Activated naive CD8-positive, alpha-beta T cell treated with anti-CD3 and anti-CD28 coated beads, Interleukin-2, amount 50 U/mL, for 24 hours (primary cell): ENCODE data around the gene PML.

Experiments used
- ATAC-seq: fragments of 150-1000 bp; cut with Tn5 transposase; one replicate; pipeline ENCODE4 v1.10.0; 2021
- DNase-seq: peaks from one replicate; pipeline ENCODE4 v3.0.0; 2021
- H3K27ac Mint-ChIP-seq: one replicate; pipeline ENCODE4 v1.8.0; 2021; ENCODE audit warnings: mild to moderate bottlenecking, mixed read lengths
- H3K27me3 Mint-ChIP-seq: one replicate; pipeline ENCODE4 v1.8.0; 2021; ENCODE audit warnings: mixed read lengths
- H3K36me3 Mint-ChIP-seq: one replicate; pipeline ENCODE4 v1.8.0; 2021; ENCODE audit warnings: low read depth, mixed read lengths
- H3K4me1 Mint-ChIP-seq: one replicate; pipeline ENCODE4 v1.8.0; 2021; ENCODE audit warnings: mixed read lengths
- H3K4me3 Mint-ChIP-seq: one replicate; pipeline ENCODE4 v1.8.0; 2021; ENCODE audit warnings: mild to moderate bottlenecking, moderate library complexity, mixed read lengths
- H3K9me3 Mint-ChIP-seq: one replicate; pipeline ENCODE4 v1.8.0; 2021; ENCODE audit warnings: mixed read lengths

The PML gene

DNA sequence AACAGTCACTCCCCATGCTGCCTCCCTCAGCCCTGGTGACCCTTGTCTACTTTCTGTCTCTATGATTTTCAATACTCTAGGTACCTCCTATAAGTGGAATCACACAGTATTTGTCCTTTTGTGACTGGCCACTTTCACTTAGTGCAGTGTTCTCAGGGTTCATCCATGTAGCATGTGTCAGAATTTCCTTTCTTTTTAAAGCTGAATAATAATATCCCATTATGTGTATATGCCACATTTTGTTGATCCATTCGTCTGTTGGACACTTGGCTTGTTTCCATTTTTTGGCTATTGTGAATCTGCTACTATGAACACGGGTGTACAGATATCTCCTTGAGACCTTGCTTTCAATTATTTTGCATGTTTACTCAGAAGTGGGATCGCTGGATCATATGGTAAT, 34.1 kb downstream of the PML start:
- H3K9me3 Mint-ChIP-seq = no peaks in the 10 kb centered on the region
- H3K27me3 Mint-ChIP-seq = no peaks in the 10 kb centered on the region
- H3K36me3 Mint-ChIP-seq = peaks cover 15% of the 10 kb centered on the region
- no peaks in the 10 kb centered on the region for H3K4me1 Mint-ChIP-seq
- no peak overlapping the region for H3K27ac Mint-ChIP-seq
- H3K4me3 Mint-ChIP-seq = no peak overlapping the region
- DNase-seq (no peak), ATAC-seq (no peak)

DNA sequence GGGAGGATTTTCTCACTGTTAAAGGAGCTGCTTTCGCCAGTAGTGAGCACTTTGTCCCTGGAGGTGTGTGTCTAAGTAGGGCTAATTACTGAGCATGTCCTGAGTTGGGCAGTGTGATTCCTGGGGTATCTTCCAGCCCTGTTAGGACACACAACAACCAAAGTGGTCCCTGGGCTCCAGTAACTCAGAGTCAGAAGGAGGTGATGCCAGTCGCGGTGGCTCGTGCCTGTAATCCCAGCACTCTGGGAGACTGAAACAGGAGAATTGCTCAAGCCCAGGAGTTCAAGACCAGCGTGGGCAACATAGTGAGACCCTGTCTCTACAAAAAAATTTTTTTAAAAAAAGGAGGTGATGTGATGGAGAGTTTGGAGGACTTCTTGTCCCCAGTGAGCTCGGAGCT, 37.5 kb downstream of the PML start:
- no peaks in the 10 kb centered on the region for H3K27me3 Mint-ChIP-seq
- no peak overlapping the region for H3K4me3 Mint-ChIP-seq
- no peak for ATAC-seq
- H3K36me3 Mint-ChIP-seq = peaks cover 22% of the 10 kb centered on the region
- H3K9me3 Mint-ChIP-seq = no peaks in the 10 kb centered on the region
- no peaks in the 10 kb centered on the region for H3K4me1 Mint-ChIP-seq
- DNase-seq = no peak
- peak overlapping the region; percentile 25 for H3K27ac Mint-ChIP-seq

DNA sequence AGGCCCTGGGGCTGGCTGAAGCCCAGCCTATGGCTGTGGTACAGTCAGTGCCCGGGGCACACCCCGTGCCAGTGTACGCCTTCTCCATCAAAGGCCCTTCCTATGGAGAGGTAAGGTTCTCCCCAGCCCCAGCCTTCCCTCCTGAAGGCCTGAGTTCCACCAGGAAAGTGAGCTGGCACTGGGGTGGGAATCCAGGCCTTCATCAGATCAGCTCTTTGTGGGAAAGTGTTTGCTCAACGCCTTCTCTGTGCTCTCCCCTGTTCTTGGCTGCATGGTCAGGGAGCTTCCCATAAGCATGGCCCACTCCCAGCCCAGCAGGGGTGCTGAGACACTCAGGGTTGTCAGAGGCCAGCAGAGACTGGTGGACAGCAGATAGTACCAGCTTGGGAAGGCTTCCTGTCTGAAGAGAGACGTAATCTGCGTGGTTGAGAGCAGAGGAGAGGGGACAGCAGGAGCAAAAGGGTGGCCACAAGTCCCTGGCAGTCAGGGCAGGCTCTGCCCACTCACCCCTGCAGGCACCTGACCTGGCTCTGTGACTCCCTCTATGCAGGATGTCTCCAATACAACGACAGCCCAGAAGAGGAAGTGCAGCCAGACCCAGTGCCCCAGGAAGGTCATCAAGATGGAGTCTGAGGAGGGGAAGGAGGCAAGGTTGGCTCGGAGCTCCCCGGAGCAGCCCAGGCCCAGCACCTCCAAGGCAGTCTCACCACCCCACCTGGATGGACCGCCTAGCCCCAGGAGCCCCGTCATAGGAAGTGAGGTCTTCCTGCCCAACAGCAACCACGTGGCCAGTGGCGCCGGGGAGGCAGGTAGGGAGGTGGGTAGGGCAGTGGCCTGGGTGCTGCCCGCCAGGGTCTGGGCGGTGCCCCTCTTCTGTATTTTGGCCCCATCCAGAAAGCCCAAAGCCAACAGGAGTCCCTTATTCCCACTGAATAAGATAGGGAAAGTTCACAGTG, 38.4 kb downstream of the PML start:
- Mint-ChIP-seq H3K4me1 (no peaks in the 10 kb centered on the region), H3K36me3 (peaks cover 24% of the 10 kb centered on the region), H3K4me3 (no peak overlapping the region), H3K27ac (peak overlapping the region; percentile 35), H3K27me3 (no peaks in the 10 kb centered on the region), H3K9me3 (no peaks in the 10 kb centered on the region)
- DNase-seq (no peak), ATAC-seq (no peak)

DNA sequence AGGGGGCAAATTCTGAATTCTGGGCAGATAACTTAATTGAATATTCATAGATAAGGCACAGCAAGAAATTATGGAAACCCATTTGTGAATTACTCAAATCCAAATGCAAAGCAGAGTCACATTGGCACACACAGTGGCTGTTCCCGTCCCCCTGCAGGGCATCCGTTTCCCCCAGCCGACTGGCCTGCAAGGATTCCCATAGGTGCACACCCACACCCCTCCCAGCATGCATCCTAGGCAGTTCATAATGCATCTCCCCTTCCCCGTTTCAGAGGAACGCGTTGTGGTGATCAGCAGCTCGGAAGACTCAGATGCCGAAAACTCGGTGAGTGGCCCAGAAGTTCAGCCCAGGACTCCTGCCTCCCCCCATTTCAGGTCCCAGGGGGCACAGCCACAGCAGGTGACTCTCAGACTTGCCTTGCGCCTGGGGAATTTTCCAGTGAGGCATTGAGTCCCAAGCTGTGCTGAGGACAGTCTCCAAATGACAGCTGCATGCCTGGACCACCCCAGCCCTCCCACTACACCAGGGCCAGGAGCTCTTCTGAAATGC, 39.8 kb downstream of the PML start:
- H3K4me1 Mint-ChIP-seq = no peaks in the 10 kb centered on the region
- H3K36me3 Mint-ChIP-seq = peaks cover 19% of the 10 kb centered on the region
- DNase-seq (no peak), ATAC-seq (no peak)
- H3K27ac Mint-ChIP-seq = no peak overlapping the region
- H3K4me3 Mint-ChIP-seq = no peak overlapping the region
- H3K27me3 Mint-ChIP-seq = no peaks in the 10 kb centered on the region
- no peaks in the 10 kb centered on the region for H3K9me3 Mint-ChIP-seq

DNA sequence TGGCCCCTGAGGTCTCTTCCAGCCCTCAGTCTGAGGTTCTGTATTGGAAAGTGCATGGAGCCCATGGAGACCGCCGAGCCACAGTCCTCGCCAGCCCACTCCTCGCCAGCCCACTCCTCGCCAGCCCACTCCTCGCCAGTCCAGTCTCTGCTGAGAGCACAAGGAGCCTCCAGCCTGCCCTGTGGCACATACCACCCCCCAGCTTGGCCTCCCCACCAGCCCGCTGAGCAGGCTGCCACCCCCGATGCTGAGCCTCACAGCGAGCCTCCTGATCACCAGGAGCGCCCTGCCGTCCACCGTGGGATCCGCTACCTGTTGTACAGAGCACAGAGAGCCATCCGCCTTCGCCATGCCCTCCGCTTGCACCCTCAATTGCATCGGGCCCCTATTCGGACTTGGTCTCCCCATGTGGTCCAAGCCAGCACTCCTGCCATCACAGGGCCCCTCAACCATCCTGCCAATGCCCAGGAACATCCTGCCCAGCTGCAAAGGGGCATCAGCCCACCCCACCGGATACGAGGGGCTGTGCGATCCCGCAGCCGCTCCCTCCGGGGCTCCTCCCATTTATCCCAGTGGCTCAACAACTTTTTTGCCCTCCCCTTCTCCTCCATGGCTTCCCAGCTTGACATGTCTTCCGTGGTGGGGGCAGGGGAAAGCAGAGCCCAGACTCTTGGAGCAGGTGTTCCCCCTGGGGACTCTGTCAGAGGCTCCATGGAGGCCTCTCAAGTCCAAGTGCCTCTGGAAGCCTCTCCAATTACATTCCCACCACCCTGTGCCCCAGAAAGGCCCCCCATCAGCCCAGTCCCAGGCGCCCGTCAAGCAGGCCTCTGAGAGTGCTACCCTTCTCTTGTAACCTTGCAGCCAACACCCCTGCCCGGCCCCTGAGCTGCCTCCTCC, 40.9 kb downstream of the PML start:
- H3K4me3 Mint-ChIP-seq = no peak overlapping the region
- no peaks in the 10 kb centered on the region for H3K4me1 Mint-ChIP-seq
- no peak for DNase-seq
- no peaks in the 10 kb centered on the region for H3K9me3 Mint-ChIP-seq
- no peaks in the 10 kb centered on the region for H3K27me3 Mint-ChIP-seq
- no peak for ATAC-seq
- no peak overlapping the region for H3K27ac Mint-ChIP-seq
- peaks cover 16% of the 10 kb centered on the region for H3K36me3 Mint-ChIP-seq

DNA sequence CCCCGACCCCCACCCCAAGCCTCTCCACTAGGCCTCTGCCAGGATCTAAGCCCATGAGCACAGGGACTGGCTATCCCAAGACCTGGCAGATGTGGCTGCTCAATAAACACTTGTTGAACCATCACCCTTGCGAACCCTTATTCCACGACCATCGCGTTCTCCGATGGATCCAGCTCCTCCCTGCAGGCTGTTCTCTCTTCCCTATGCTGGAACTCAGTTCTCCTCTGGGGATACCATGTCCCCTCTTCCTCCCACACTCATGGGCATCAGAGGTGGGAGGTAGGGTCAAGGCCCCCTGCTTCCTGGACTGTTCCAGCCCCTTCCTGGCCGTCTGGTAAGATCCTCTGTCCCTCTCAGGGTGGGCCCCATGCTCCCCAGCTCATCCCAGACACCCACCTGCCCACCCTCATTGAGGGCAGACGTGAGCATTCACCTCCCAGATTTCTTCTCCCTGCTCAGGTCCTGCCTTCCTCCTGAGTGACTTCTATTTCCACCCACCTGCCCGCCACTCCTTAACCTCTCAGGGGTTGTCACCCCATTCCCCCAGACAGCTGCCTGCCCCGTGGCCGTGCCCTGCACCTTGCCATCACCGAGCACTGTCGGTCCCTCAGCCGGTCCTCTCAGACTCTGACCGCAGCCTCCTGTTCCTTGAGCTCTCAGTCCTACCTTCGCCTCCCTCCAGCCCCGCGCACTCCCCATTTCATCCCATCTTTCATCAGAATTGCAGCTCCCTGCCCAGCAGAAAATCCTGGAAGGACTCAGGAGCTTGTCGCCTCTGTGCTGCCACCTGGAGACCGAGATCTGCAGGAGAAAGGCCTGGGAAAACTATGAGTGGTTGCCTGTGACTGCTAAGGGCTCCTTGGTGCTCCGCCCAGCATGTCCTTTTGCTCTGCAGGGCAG, 42.0 kb downstream of the PML start:
- H3K36me3 Mint-ChIP-seq = peaks cover 16% of the 10 kb centered on the region

DNA sequence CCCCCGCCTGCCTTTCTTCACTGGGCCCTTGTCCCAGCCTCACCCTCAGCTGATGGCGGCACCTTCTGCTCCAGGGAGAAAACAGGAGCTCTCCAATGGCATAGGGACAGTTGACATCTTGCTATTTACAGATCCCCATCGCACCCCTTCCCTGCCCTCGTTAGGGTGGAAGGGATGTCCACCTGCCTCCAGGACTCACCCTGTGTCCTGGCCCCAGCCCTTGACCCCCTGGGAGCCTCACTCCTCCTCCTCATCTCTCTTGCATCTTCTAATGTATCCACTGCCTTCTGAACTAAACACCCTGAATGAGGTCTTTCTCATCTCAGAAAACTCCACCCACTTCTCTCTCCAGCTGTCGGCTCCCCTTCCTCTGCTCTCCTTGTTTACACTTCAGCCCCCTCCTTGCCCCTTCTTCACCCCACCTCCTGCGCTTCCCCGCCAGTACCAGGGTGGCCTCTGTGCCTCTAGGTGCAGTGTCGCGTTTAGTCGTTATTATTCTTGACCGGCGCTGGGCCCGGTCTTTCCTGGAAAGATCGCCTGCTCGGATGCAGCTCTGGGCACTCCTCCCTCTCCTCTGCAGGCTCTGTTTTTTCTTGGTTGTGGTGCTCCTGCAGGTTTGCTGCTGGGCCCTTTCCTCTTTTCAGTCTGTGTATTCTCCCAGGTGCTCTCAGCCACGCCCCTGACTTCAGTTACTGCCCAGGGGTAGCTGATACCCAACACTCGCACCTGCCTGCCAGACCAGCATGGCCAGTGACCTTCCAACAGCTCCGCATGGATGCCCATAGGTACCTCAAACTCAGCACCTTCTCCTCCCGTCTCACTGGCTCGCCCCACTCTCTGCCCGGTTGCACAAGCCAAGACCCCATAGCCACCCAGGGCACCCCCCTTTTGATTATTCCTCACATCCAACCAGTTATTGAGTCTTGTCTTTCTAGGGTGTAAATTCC, 42.9 kb downstream of the PML start:
- ATAC-seq (no peak), DNase-seq (no peak)
- Mint-ChIP-seq H3K36me3 (peaks cover 16% of the 10 kb centered on the region), H3K27ac (no peak overlapping the region), H3K27me3 (no peaks in the 10 kb centered on the region), H3K9me3 (no peaks in the 10 kb centered on the region), H3K4me3 (no peak overlapping the region), H3K4me1 (no peaks in the 10 kb centered on the region)

More for the DNA sequence above, 42.0 kb downstream of the PML start:
- no peak overlapping the region for H3K4me3 Mint-ChIP-seq
- no peaks in the 10 kb centered on the region for H3K9me3 Mint-ChIP-seq
- no peaks in the 10 kb centered on the region for H3K27me3 Mint-ChIP-seq
- ATAC-seq (no peak), DNase-seq (no peak)
- no peak overlapping the region for H3K27ac Mint-ChIP-seq
- no peaks in the 10 kb centered on the region for H3K4me1 Mint-ChIP-seq

DNA sequence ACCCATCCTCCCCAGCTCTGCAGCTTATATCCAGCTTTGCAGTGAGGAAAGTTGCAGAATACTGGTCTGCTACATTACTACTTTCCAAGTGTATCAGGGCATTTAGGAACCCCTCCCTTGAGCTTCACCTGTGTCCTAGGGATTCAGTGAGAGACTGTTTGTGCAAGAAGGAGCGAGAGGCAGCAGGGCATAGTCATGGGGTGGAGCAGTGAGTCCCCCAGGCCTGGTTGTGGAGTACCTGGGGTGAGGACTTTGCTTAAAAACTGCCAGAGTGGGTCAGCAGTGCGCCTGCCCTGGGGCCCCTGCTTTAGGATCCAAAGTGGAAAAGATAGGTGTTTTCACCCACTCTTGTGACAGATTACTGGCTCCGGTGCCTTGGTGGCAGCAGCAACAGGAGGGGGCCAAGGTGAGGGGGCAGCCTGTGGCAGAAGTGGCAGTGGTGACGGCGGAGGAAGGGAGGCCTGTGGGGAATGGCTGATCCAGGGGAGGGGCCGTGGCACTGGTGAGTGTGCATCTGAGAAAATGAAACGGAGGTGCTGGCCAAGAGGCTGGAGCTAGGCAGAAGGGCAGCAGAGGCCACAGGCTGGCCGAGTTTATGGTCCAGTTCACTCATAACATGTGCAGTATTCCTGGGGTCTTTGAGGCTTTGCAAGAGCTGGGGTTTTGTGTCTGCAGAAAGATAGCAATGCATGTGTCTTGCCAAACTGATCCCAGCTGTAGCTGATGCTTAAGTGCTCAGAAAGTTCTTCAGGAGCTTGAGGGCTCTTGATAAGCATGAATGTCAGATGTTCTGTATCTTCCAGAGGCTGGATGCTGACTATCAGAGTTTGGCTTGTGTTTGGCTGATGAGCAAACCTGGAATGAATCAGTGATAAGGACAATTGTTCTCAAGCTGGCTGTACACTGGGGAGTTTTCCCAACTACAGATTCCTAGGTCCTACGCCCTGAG, 44.5 kb downstream of the PML start:
- H3K36me3 Mint-ChIP-seq = peaks cover 13% of the 10 kb centered on the region
- H3K4me3 Mint-ChIP-seq = no peak overlapping the region
- DNase-seq = no peak
- H3K4me1 Mint-ChIP-seq = no peaks in the 10 kb centered on the region
- no peaks in the 10 kb centered on the region for H3K9me3 Mint-ChIP-seq
- no peaks in the 10 kb centered on the region for H3K27me3 Mint-ChIP-seq
- ATAC-seq = no peak
- H3K27ac Mint-ChIP-seq = no peak overlapping the region

DNA sequence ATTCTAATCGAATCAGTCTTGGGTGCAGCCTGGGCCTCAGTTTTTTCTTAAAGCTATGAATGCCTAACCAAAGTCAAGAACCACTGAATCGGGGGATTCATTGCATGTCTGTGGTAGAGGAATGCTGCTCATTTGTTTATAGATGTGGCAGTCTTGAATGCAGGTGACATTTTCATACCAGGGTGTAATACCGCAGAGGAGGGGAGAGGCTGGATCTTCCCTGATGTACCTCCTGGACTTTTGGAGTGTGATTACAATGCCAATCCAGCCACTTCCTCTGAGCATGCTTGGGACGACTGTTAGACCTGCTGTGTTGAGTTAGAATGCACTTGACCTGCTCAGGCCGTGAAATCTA, 45.1 kb downstream of the PML start:
- no peak overlapping the region for H3K27ac Mint-ChIP-seq
- no peak overlapping the region for H3K4me3 Mint-ChIP-seq
- no peaks in the 10 kb centered on the region for H3K9me3 Mint-ChIP-seq
- ATAC-seq = no peak
- H3K4me1 Mint-ChIP-seq = no peaks in the 10 kb centered on the region
- no peak for DNase-seq
- no peaks in the 10 kb centered on the region for H3K27me3 Mint-ChIP-seq
- H3K36me3 Mint-ChIP-seq = peaks cover 12% of the 10 kb centered on the region

DNA sequence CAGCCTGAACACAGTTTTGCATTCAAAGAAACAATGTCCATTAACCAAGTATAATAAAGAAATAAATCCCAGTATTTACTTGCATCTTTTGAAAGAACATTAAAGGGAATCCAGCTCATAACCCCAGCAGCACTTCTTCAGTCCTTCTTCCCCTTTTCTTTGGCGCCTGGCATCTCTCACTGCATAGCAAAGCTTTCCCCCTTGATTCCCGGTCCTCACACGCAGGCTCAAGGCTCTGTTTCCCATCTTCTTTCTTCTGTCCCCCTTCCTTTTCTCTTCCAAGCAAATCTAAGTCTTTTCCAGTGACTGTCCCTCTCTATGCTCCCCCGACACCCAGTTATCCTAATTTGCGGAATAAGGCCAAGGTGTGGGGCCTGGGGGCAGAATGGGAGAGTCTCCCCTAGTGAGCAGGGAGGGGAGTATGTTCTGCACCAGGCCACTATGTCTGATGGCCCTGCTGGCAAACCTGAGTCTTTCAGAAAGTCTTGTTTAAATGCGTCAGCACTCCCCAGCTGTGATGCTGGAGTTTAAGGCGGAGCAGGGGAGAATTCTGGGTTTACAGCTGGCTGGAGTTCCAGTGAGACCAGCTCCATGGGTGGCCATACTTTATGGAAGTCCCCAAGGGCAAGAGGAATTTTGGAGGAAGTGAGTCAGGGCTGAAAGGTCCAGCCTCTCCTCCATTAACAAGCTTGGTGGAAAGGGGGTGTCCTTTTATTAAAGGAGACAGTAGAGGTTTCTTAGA, 45.8 kb downstream of the PML start:
- peaks cover 9% of the 10 kb centered on the region for H3K36me3 Mint-ChIP-seq
- H3K9me3 Mint-ChIP-seq = no peaks in the 10 kb centered on the region
- DNase-seq (no peak), ATAC-seq (no peak)
- no peak overlapping the region for H3K4me3 Mint-ChIP-seq
- H3K27me3 Mint-ChIP-seq = no peaks in the 10 kb centered on the region
- H3K4me1 Mint-ChIP-seq = no peaks in the 10 kb centered on the region
- H3K27ac Mint-ChIP-seq = no peak overlapping the region

DNA sequence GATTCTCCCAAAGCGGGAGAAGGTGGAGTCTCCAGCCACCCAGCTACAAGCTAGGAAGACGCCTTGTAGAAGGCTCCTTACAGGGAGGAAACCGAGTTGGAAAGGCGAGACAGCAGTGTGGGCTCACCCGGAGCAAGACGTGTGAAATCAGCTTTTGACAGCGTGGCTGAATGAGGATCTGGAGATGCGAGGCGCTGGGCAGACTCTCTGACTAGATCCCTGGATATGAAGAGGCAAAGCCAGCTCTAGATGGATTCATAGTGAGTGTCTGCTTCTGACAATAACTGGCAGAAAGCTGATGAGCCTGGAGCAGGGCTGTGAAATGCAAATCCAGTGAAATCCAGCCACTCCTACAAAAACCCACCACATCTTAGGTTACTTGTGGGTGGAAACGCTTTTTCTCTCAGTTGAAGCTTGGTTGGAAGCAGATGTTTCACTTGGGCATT, 46.8 kb downstream of the PML start:
- ATAC-seq (no peak), DNase-seq (no peak)
- Mint-ChIP-seq H3K36me3 (peaks cover 9% of the 10 kb centered on the region), H3K27me3 (no peaks in the 10 kb centered on the region), H3K4me3 (no peak overlapping the region), H3K9me3 (no peaks in the 10 kb centered on the region), H3K4me1 (no peaks in the 10 kb centered on the region), H3K27ac (no peak overlapping the region)
